GM11168 (cell line): ENCODE results near the gene KYAT1.
"Not testable (repeated sequence)": the region's sequence is repeated elsewhere in the genome, so short reads cannot be mapped to it uniquely, and the experiment has no call there.

Source experiments
- in situ Hi-C: fragments of 300-500 bp; cut with MboI; formaldehyde crosslinking; loops from one replicate; pipeline ENCODE4 v1.12.0; 2022; ENCODE audit warnings: low sequenced_read_pairs; ENCODE audit not compliant: unreplicated experiment

The KYAT1 gene

GRCh38 chr9:128886211-128886891 is 4.6 kb upstream of the KYAT1 start:
- in situ Hi-C loops = no loop called here

DNA sequence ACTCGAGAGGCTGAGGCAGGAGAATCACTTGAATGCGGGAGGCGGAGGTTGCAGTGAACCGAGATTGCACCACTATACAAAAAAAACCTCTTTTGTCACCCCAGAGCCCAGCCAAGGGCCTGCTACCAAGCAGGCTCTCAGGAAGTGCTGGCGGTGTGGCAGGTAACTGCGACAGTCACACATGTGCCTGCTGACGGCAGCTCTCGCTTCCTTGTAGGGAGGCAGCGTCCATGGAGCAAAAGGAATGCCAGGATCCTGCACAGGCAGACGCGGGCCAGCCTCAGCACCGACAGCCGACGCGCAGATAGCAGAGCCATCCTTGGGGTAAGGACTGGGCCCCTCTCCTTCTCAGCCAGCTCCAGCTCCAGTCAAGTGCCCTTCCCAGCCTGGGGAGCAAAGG is 4.0 kb upstream of the KYAT1 start:
- in situ Hi-C loops = no loop called here

GRCh38 chr9:128885376-128885775 is 3.6 kb upstream of the KYAT1 start:
- in situ Hi-C loops = no loop called here

DNA sequence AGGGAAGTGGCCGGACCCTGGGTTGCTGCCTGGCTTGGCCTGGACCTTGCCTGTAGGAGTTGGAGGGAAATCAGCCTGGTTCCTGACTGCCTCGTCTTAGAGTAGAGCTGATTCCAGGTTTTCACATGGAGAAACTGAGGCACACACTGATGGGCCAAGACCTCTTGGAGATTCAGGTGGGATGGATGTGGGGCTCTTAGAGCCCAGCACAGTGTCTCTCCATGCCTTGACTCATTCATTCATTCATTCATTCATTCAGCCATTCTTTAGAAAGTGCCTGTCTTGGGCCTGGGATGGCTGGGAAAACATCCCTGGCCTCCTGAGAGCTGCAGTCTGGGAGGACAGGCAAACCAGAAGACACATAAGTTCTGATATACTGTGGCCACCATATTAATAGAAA is 2.4 kb upstream of the KYAT1 start:
- in situ Hi-C loops = no loop called here

GRCh38 chr9:128882677-128883603 is 1.2 kb upstream of the KYAT1 start:
- in situ Hi-C loops = no loop called here

GRCh38 chr9:128877852-128878251 is 3.9 kb downstream of the KYAT1 start:
- in situ Hi-C loops = no loop called here

DNA sequence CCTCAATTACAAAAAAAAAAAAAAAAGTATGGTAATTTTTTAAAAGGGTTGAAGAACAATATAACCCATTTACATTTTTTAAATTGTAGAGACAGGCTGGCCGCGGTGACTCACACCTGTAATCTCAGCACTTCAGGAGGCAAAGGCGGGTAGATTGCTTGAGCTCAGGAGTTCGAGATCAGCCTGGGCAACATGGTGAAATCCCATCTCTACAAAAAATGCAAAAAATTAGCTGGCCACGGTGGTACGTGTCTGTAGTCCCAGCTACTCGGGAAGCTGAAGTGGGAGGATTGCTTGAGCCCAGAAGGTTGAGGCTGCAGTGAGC is 10.8 kb downstream of the KYAT1 start:
- in situ Hi-C loops = not testable (repeated sequence)

- in situ Hi-C loops = no loop called here
Observed at GRCh38 chr9:128870128-128870940, 11.4 kb downstream of the KYAT1 start.

- in situ Hi-C loops = no loop called here
Observed at GRCh38 chr9:128863647-128864046, 18.1 kb downstream of the KYAT1 start.

DNA sequence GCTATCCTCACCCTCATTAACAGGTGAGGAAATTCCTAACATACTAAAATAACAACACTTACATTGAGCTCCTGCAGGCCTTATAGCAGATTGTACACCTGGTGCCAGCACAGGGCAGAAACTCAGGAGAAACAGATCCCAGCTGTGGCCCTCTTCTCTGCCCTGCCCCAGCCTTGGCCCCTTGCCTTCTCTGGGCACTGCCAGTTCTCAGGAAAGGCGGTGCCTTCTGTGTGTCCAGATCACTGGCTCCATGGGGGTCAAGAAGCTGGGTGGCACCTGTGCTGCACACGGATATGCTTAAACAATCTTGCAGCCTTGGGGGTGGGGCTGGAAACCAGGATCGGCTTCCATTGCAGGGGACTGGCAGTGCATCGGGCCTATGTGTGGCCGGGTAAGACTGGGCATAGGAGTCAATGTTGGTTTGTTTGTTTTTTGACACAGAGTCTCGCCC is 19.3 kb downstream of the KYAT1 start:
- in situ Hi-C loops = no loop called here

GRCh38 chr9:128861501-128861900 is 20.2 kb downstream of the KYAT1 start:
- in situ Hi-C loops = no loop called here

GRCh38 chr9:128860937-128861336 is 20.8 kb downstream of the KYAT1 start:
- in situ Hi-C loops = no loop called here

DNA sequence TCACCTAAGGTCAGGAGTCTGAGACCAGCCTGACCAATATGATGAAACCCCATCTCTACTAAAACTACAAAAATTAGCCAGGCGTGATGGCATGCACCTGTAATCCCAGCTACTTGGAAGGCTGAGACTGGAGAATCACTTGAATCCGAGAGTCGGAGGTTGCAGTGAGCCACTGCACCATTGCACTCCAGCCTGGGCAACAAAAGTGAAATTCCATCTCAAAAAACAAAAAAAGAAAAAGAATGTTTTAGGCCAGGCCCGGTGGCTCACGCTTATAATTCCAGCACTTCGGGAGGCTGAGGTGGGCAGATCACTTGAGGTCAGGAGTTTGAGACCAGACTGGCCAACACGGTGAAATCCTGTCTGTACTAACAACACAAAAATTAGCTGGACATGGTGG is 23.3 kb downstream of the KYAT1 start:
- in situ Hi-C loops = not testable (repeated sequence)

DNA sequence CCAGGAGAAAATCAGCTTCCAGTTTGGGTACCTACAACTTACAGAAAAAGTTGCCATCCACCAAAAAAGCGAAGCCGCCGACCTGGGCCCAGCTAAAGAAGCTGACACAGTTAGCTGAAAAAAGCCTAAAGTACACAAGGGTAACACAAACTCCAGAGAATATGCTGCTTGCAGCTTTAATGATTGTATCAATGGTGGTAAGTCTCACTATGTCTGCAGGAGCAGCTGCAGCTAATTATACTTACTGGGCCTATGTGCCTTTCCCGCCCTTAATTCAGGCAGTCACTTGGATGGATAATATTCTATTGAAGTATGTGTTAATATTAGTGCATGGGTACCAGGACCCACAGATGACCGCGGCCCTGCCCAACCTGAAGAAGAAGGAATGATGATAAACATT is 27.3 kb downstream of the KYAT1 start:
- in situ Hi-C loops = not testable (repeated sequence)

- in situ Hi-C loops = not testable (repeated sequence)
Observed at GRCh38 chr9:128852646-128853045, 29.1 kb downstream of the KYAT1 start.

GRCh38 chr9:128851779-128852600 is 29.8 kb downstream of the KYAT1 start:
- in situ Hi-C loops = not testable (repeated sequence)

DNA sequence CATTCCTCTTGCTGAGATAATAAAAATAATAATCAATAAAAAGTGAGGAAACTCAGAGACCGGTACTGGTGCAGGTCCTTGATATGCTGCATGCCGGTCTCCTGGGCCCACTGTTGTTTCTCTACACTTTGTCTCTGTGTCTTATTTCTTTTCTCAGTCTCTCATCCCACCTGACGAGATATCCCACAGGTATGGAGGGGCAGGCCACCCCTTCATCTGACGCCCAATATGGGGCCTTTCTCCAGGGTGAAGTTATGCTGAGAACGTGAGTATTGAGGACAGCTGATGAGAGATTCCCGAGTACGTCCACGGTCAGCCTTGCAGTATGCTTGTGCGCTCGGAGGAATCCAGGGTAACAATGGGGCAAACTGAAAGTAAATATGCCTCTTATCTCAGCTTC is 30.7 kb downstream of the KYAT1 start:
- in situ Hi-C loops = not testable (repeated sequence)

DNA sequence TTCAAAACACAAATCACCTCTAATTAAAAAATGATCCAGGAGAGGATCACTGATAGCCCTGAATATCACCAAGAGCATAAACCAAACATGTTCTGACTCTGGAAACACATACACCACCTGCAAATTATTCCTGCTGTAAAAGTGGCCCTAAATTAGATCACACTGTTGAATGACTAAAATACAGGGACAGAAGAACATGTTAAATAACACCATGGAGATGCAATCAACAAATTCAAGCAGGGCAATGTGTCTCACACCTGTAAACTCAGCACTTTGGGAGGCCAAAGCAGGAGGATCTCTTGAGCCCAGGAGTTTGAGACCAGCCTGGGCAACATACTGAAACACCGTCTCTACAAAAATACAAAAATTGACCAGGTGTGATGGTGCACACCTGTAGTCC is 33.9 kb downstream of the KYAT1 start:
- in situ Hi-C loops = no loop called here

DNA sequence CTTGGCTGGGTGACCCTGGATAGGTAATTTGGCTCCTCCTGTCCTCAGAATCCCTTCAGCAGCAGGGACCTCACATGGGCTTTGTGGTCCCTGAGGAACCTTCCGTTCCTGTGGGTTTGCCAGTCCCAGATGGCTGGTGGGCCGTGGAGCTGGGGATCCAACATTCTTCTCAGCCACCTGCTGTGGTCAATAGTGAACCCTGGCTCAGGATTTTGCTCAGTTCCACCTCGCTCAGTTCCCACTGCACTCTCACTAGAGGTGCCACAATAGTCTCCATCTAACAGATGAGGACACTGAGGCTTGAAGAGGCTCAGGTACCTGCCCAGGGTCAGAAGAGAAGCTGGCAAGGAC is 35.1 kb downstream of the KYAT1 start:
- in situ Hi-C loops = no loop called here
